Astrocyte of the spinal cord (primary cell): ENCODE measurements around the gene CITED1.

Source experiments
- DNase-seq: peaks from one replicate; pipeline ENCODE4 v3.0.0; 2011; ENCODE audit warnings: low read depth, low spot score
- H3K4me3 ChIP-seq: 2 replicates; pipeline ENCODE4 v1.5.1; 2011; ENCODE audit warnings: low read depth, mild to moderate bottlenecking, low read length, moderate library complexity
- in situ Hi-C: cut with HindIII; loops from 2 replicates; pipeline ENCODE4 v1.10.0; 2017; ENCODE audit warnings: low sequenced_read_pairs
- TF ChIP-seq, protein P1 (sequence below): IDR thresholded peaks from 2 replicates; pipeline ENCODE4 v1.5.1; 2012; ENCODE audit warnings: low read depth, mild to moderate bottlenecking, low read length, inconsistent platforms

The CITED1 gene

DNA sequence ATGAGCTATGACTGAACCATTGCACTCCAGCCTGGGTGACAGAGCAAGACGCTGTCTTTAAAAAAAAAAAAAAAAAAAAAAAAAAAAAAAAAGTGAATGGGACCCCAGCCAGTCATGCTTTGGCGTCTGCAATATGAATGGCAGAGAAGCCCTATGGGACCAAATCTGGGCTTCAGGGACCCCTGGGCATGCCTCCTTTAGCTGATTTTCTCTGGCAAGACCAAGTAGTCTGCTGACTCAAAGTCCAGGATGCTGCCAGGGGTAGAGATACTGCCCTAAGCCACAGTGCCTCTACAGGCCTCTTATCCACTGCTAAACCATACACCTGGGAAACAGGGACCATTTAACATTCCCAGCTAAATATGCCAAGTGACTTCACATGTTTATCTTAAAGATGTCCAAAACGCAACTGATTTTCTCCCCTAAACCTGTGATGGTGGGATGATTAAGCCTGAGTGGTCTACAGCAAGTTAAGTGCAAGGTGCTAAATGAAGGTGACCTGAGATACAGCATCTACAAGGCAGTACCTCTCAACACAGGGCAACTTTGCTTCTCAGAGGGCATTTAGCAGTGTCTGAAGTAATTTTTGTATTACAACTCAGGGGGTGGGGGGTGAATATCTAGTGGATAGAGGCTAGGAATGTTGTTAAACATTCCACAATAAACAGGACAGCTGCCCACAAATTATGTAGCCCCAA lies 34.5 kb downstream of the CITED1 start:
- in situ Hi-C loops: no loop called here
- H3K4me3 ChIP-seq: no peak overlapping the region
- DNase-seq: no peak
- TF ChIP-seq, protein P1, sequence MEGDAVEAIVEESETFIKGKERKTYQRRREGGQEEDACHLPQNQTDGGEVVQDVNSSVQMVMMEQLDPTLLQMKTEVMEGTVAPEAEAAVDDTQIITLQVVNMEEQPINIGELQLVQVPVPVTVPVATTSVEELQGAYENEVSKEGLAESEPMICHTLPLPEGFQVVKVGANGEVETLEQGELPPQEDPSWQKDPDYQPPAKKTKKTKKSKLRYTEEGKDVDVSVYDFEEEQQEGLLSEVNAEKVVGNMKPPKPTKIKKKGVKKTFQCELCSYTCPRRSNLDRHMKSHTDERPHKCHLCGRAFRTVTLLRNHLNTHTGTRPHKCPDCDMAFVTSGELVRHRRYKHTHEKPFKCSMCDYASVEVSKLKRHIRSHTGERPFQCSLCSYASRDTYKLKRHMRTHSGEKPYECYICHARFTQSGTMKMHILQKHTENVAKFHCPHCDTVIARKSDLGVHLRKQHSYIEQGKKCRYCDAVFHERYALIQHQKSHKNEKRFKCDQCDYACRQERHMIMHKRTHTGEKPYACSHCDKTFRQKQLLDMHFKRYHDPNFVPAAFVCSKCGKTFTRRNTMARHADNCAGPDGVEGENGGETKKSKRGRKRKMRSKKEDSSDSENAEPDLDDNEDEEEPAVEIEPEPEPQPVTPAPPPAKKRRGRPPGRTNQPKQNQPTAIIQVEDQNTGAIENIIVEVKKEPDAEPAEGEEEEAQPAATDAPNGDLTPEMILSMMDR: no peak

DNA sequence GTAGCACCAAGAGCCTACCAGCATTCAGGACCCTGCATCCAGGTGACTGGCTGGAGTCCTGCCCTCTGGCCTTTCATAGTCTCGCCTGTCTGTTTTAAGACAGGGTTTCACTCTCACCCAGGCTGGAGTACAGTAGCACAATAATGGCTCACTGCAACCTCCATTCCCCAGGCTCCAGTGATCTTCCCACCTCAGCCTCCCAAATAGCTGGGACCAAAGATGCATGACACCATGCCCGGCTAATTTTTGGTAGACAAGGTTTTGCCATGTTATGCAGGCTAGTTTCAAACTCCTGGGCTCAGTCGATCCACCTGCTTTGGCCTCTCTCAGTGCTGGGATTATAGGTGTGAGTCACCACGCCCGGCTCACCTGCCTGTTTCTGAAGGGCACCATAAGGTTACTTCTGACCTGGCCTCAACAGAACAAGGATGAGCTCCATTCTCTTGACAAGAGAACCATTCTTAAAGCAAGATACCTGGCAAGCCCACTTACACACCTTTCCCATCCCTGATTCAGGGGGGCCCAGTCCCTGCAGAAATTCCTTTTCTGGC lies 35.3 kb downstream of the CITED1 start:
- no peak overlapping the region for H3K4me3 ChIP-seq
- TF ChIP-seq, protein P1: no peak
- in situ Hi-C loops: no loop called here
- no peak for DNase-seq

DNA sequence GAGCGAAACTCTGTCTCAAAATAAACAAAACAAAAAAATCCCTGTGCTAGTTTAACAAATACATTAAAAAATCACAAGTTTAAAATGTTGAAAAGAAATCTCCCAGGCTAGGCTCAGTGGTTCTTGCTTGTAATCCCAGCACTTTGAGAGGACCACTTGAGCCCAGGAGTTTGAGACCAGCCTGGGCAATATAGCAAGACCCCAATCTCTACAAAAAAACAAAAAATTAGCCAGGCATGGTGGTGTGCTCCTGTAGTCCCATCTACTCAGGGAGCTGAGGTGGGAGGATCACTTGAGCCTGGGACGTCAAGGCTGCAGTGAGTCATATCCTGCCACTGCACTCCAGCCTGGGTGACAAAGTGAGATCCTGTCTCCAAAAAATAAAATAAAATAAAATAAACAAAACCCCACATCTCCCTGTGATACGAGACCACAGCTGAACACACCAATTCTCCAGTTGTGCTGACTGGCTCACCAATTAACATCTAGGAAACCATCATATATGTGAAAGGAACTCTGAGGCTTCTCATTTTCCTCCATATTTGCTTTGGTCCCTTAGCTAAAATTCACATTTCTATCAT lies 36.0 kb downstream of the CITED1 start:
- DNase-seq: peak; percentile 79
- TF ChIP-seq, protein P1: no peak
- no peak overlapping the region for H3K4me3 ChIP-seq
- in situ Hi-C loops: no loop called here

DNA sequence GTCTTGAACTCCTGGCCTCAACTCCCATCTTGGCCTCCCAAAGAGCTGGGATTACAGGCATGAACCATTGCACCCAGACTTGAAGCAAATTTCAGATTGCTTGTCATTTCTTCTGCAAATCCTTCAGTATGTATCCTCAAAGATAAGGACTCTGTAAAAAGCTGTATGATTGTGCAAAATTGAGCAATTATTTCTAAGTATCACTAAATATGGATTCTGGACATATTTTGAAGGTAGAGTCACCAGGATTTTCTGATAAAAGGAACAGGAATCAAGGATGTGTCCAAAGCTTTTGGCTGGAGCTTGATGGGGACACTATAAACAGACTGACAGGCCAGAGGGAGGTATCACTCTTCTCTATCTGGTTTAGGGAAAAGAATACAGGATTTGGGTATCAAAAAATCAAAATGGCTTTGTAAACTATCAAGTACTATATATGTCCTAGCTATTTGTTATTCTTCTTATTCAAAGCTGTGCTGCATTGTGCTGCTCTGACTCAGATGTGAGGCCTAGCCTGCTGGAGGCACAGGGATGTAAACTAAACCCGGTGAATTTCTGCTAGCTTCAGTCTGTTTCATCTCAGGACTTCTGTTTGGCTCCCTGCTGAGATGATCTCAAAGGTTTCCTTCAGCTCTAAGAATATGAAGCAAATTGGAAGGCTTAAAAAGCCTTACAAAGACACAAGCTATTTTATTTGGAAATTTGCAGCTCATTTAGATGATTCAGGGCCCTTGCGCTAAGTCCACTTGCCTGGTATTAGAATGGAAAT lies 36.9 kb downstream of the CITED1 start:
- TF ChIP-seq, protein P1: no peak
- peak; percentile 90 for DNase-seq
- H3K4me3 ChIP-seq: no peak overlapping the region
- in situ Hi-C loops: no loop called here

- in situ Hi-C loops: no loop called here
- H3K4me3 ChIP-seq: no peak overlapping the region
- no peak for DNase-seq
- TF ChIP-seq, protein P1: no peak
These were observed 40.5 kb downstream of the CITED1 start for GRCh38 chrX:72265263-72265662.

DNA sequence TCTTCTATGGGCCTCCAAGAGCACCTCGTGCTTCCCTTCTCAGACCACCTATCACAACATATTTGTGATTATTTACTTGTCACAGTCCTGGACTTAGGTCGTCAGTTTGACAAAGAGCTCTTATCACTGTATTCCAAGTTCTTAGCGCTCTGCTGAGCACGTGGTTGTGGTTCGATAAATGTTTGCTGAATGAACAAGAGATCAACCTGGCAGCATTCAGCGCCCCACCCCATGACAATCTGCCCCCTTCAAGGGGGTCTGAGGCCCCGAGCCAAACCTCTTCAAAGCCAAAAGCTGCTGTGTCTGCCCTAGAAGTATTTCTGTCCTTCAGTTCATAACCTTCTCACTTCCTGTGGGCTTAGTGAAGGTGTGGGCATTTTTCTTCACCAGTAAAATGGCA lies 43.6 kb downstream of the CITED1 start:
- DNase-seq: no peak
- TF ChIP-seq, protein P1: no peak
- H3K4me3 ChIP-seq: no peak overlapping the region
- in situ Hi-C loops: no loop called here
